Activated naive CD8-positive, alpha-beta T cell treated with anti-CD3 and anti-CD28 coated beads, Interleukin-2, amount 10 ng/mL, durations not matched to agents 7 days and 5 days (primary cell): ENCODE results near the gene MEIS3. TPM values are rescaled to one million over a fixed set of nuclear protein-coding genes. Genes with fewer than 3 reads are reported as not detected.
"Not testable (repeated sequence)": the region's sequence is repeated elsewhere in the genome, so short reads cannot be mapped to it uniquely, and the experiment has no call there.

Experiments
- ATAC-seq: fragments of 150-1000 bp; cut with Tn5 transposase; one replicate; pipeline ENCODE4 v1.10.0; 2021; ENCODE audit warnings: low read depth, moderate library complexity
- POLR2A ChIA-PET: fragments of 350-600 bp; sonication (Branson Sonifier 250); formaldehyde crosslinking; loops from one replicate; lab custom pipeline; 2021; ENCODE audit warnings: antibody characterized with exemption; lab: Charles Lee
- DNase-seq: peaks from one replicate; pipeline ENCODE4 v3.0.0; 2021
- H3K27ac Mint-ChIP-seq: one replicate; pipeline ENCODE4 v1.8.0; 2022; ENCODE audit warnings: mild to moderate bottlenecking, mixed read lengths
- H3K27me3 Mint-ChIP-seq: one replicate; pipeline ENCODE4 v1.8.0; 2022; ENCODE audit warnings: mild to moderate bottlenecking, moderate library complexity, mixed read lengths
- H3K36me3 Mint-ChIP-seq: one replicate; pipeline ENCODE4 v1.8.0; 2021; ENCODE audit warnings: mild to moderate bottlenecking, mixed read lengths
- H3K4me1 Mint-ChIP-seq: one replicate; pipeline ENCODE4 v1.8.0; 2021; ENCODE audit warnings: mixed read lengths
- H3K4me3 Mint-ChIP-seq: one replicate; pipeline ENCODE4 v1.8.0; 2022; ENCODE audit warnings: mild to moderate bottlenecking, moderate library complexity, mixed read lengths
- H3K9me3 Mint-ChIP-seq: one replicate; pipeline ENCODE4 v1.8.0; 2021; ENCODE audit warnings: mixed read lengths
- total RNA-seq, 2 experiments: library from RNA; stranded (reverse); gene quantifications; one replicate each; pipeline ENCODE4 v1.2.3, GENCODE V29; 2021

MEIS3 gene
- total RNA-seq, 2 experiments from 2014 or later, result 0.68 TPM; not detected in 1

GRCh38 chr19:47383890-47384289 lies 35.4 kb downstream of the MEIS3 start:
- ATAC-seq, H3K27me3 Mint-ChIP-seq, DNase-seq, H3K27ac Mint-ChIP-seq, H3K4me3 Mint-ChIP-seq, POLR2A ChIA-PET, H3K9me3 Mint-ChIP-seq, H3K36me3 Mint-ChIP-seq: not testable (repeated sequence)
- peaks cover 16% of the 10 kb centered on the region for H3K4me1 Mint-ChIP-seq

GRCh38 chr19:47381653-47382279 lies 37.6 kb downstream of the MEIS3 start:
- Mint-ChIP-seq H3K27ac (peak overlapping the region; percentile 68), H3K9me3 (no peaks in the 10 kb centered on the region), H3K4me3 (no peak overlapping the region), H3K36me3 (peaks cover 9% of the 10 kb centered on the region), H3K4me1 (peaks cover 16% of the 10 kb centered on the region), H3K27me3 (no peaks in the 10 kb centered on the region)
- peak; percentile 80 for ATAC-seq
- peak; percentile 57 for DNase-seq
- POLR2A ChIA-PET, result no interaction called here

GRCh38 chr19:47381121-47381520 lies 38.2 kb downstream of the MEIS3 start:
- Mint-ChIP-seq H3K27ac (no peak overlapping the region), H3K4me3 (no peak overlapping the region), H3K27me3 (no peaks in the 10 kb centered on the region), H3K9me3 (no peaks in the 10 kb centered on the region), H3K36me3 (peaks cover 9% of the 10 kb centered on the region), H3K4me1 (peaks cover 16% of the 10 kb centered on the region)
- POLR2A ChIA-PET, result no interaction called here
- DNase-seq (no peak), ATAC-seq (no peak)

GRCh38 chr19:47380559-47380958 lies 38.8 kb downstream of the MEIS3 start:
- Mint-ChIP-seq H3K27ac (peak overlapping the region; percentile 48), H3K4me3 (no peak overlapping the region), H3K36me3 (peaks cover 9% of the 10 kb centered on the region), H3K9me3 (no peaks in the 10 kb centered on the region), H3K27me3 (no peaks in the 10 kb centered on the region), H3K4me1 (peaks cover 16% of the 10 kb centered on the region)
- ATAC-seq (no peak), DNase-seq (no peak)
- POLR2A ChIA-PET, result interaction anchor here (0.5 kb wide), 1 partner anchor 421 kb away, joined by 3 read pairs; no protein-coding TSS in a partner anchor

GRCh38 chr19:47379381-47379938 lies 39.9 kb downstream of the MEIS3 start:
- DNase-seq (no peak), ATAC-seq (no peak)
- POLR2A ChIA-PET, result no interaction called here
- Mint-ChIP-seq H3K4me3 (no peak overlapping the region), H3K36me3 (peaks cover 9% of the 10 kb centered on the region), H3K9me3 (no peaks in the 10 kb centered on the region), H3K4me1 (peaks cover 16% of the 10 kb centered on the region), H3K27me3 (no peaks in the 10 kb centered on the region), H3K27ac (no peak overlapping the region)

GRCh38 chr19:47378246-47378645 lies 41.1 kb downstream of the MEIS3 start:
- peak overlapping the region; percentile 38 for H3K27ac Mint-ChIP-seq
- H3K4me3 Mint-ChIP-seq, result no peak overlapping the region
- peaks cover 15% of the 10 kb centered on the region for H3K4me1 Mint-ChIP-seq
- POLR2A ChIA-PET, result no interaction called here
- no peak for ATAC-seq
- peaks cover 9% of the 10 kb centered on the region for H3K36me3 Mint-ChIP-seq
- no peaks in the 10 kb centered on the region for H3K9me3 Mint-ChIP-seq
- DNase-seq, result no peak
- H3K27me3 Mint-ChIP-seq, result no peaks in the 10 kb centered on the region

- Mint-ChIP-seq H3K27me3 (no peaks in the 10 kb centered on the region), H3K4me1 (peaks cover 12% of the 10 kb centered on the region), H3K36me3 (peaks cover 9% of the 10 kb centered on the region), H3K9me3 (no peaks in the 10 kb centered on the region), H3K27ac (peak overlapping the region; percentile 38), H3K4me3 (no peak overlapping the region)
- POLR2A ChIA-PET, result no interaction called here
- ATAC-seq (no peak), DNase-seq (no peak)
Observed at GRCh38 chr19:47377801-47378200, 41.5 kb downstream of the MEIS3 start.

- H3K4me3 Mint-ChIP-seq, result no peak overlapping the region
- H3K36me3 Mint-ChIP-seq, result peaks cover 9% of the 10 kb centered on the region
- POLR2A ChIA-PET, result no interaction called here
- DNase-seq (no peak), ATAC-seq (no peak)
- H3K27ac Mint-ChIP-seq, result no peak overlapping the region
- no peaks in the 10 kb centered on the region for H3K9me3 Mint-ChIP-seq
- peaks cover 12% of the 10 kb centered on the region for H3K4me1 Mint-ChIP-seq
- H3K27me3 Mint-ChIP-seq, result no peaks in the 10 kb centered on the region
Observed at GRCh38 chr19:47377208-47377701, 42.1 kb downstream of the MEIS3 start.

- Mint-ChIP-seq H3K27ac (no peak overlapping the region), H3K36me3 (peaks cover 7% of the 10 kb centered on the region), H3K4me1 (peaks cover 6% of the 10 kb centered on the region), H3K27me3 (no peaks in the 10 kb centered on the region), H3K4me3 (no peak overlapping the region), H3K9me3 (no peaks in the 10 kb centered on the region)
- POLR2A ChIA-PET, result no interaction called here
- ATAC-seq (no peak), DNase-seq (no peak)
Observed at GRCh38 chr19:47376589-47377144, 42.7 kb downstream of the MEIS3 start.

GRCh38 chr19:47375694-47376588 lies 43.4 kb downstream of the MEIS3 start:
- Mint-ChIP-seq H3K9me3 (no peaks in the 10 kb centered on the region), H3K36me3 (peaks cover 3% of the 10 kb centered on the region)
- POLR2A ChIA-PET, result no interaction called here

GRCh38 chr19:47374876-47375693 lies 44.2 kb downstream of the MEIS3 start:
- Mint-ChIP-seq H3K9me3 (no peaks in the 10 kb centered on the region), H3K4me1 (no peaks in the 10 kb centered on the region), H3K36me3 (no peaks in the 10 kb centered on the region), H3K4me3 (no peak overlapping the region), H3K27ac (no peak overlapping the region), H3K27me3 (no peaks in the 10 kb centered on the region)
- ATAC-seq (no peak), DNase-seq (no peak)
- POLR2A ChIA-PET, result no interaction called here

More at GRCh38 chr19:47375694-47376588, 43.4 kb downstream of the MEIS3 start:
- no peak for DNase-seq
- Mint-ChIP-seq H3K4me3 (no peak overlapping the region), H3K27ac (no peak overlapping the region), H3K27me3 (no peaks in the 10 kb centered on the region), H3K4me1 (no peaks in the 10 kb centered on the region)
- no peak for ATAC-seq

GRCh38 chr19:47373246-47374240 lies 45.8 kb downstream of the MEIS3 start:
- no peaks in the 10 kb centered on the region for H3K36me3 Mint-ChIP-seq
- no peak overlapping the region for H3K4me3 Mint-ChIP-seq
- H3K9me3 Mint-ChIP-seq, result no peaks in the 10 kb centered on the region
- DNase-seq (no peak), ATAC-seq (no peak)
- POLR2A ChIA-PET, result no interaction called here
- H3K27ac Mint-ChIP-seq, result no peak overlapping the region
- no peaks in the 10 kb centered on the region for H3K27me3 Mint-ChIP-seq
- peaks cover 1% of the 10 kb centered on the region for H3K4me1 Mint-ChIP-seq
